ENCODE data around the gene BTN1A1. TPM values are rescaled to one million over a fixed set of nuclear protein-coding genes. Genes with fewer than 3 reads are reported as not detected.
A peak's percentile ranks its signal among the peaks of the same experiment; 100 is the strongest.
"Not testable (repeated sequence)": the region's sequence is repeated elsewhere in the genome, so short reads cannot be mapped to it uniquely, and the experiment has no call there.

Gene BTN1A1
- polyA plus RNA-seq, 1 donor: 0.22 TPM

DNA sequence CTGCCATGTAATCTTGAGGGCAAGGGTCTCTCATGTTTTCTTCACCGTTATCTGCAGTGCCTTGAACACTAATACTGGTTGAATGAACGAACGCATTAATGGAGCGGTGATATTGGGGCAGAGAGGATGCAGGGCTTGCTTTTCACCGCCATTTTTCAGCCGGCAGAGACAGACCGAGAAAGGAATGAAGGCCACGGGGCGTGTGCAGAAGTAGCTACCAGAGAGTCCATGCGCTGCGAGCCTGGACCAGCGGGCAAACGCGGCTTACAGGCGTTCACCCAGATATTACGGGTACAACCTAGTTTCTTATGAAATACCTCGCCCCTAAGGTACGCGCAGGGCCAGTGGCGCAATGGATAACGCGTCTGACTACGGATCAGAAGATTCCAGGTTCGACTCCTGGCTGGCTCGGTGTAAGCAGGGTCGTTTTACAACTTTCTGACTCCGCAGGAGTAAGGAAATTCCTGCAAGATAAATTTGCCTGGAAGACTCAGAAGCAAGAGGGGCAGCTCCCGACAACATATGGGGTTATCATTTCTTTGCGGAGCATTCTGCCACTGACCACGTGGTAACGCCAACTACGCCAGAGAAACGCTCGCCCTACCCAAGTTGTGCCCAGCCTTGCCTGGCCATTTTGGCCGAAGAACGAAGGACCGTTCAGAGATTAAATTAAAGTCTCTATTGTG is 37.2 kb downstream of the BTN1A1 start:
- no peak for DNase-seq (ENCODE audit: low read depth)

DNA sequence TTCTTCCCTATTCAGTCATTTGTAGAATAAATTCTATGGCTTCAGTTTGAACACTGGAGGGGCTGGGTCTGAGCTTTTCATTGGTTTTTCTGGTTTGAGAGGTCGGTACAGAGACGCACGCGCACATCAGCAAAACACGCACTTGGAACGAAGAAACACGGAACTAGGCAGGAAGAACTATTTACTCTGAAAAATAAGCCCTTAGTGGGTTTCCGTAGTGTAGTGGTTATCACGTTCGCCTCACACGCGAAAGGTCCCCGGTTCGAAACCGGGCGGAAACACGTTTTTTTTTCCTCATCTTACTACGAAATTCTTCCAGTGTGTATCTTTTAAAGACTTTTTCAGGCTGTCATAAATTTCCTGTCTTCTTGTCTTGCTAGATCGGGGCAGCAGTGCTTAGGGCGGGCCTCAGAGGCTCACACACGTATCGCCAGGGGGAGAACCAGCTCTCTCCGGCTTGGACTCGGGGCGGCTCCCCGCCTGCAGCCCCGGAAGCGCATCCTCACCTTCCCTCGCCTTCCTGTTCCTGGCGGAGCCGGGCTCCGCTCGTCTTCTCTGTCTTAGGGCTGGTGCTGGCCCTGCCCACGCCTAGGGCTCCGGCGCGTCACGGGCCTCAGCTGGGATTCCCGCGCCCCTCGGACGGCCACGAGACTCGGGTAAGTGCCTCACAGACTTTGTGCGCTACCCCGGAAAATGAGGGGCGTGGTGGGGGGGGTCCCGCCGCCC is 37.9 kb downstream of the BTN1A1 start, which contains the start of gene HMGN4:
TSS of gene HMGN4 (plus strand) at position 521 of the 726 bp plus-strand sequence. CDS start 6,841 bp downstream, outside the sequence.
- peak; percentile 96 for DNase-seq (ENCODE audit: low read depth)

- no peak for DNase-seq (ENCODE audit: low read depth)
Measured at GRCh38 chr6:26538572-26538902, 38.4 kb downstream of the BTN1A1 start.

DNA sequence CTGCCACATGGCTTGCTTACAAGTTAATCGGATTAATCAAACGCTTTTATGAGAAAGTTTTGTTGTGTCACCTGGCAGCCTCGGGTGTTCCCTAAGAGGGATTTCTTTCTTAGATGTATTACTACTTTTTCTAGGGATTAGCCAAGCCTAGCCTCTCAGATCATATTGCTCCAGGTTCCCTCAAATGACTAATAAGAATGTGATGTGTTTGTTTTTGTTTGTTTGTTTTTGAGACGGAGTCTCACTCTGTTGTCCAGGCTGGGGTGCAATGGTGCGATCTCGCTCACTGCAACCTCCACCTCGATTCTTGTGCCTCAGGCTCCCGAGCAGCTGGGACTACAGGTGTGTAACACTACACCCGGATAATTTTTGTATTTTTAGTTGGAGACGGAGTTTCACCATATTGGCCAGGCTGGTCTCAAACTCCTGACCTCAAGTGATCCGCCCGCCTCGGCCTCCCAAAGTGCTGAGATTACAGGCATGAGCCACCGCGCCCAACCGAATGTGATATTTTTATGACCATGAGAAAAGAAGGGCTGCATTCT is 39.0 kb downstream of the BTN1A1 start:
- no peak for DNase-seq (ENCODE audit: low read depth)

GRCh38 chr6:26541579-26541978 is 41.5 kb downstream of the BTN1A1 start:
- DNase-seq (ENCODE audit: low read depth): no peak

DNA sequence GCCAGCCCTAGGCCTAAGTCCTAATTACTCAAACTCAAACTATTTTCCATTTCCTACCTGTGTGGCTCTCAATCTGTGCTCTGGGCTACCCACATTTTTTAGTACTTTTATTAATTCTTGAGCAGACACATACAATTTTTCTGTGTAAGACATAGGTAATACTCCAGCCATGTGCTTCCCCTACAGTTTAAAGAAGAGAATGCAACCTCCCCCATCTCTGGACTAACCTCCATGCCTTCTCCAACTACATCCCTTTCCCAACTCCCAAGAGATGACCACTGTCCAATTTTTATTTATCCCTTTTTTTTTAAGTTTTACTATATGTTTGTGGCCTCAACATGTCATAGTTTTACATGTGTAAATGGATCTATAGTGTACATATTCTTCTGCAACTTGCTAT is 43.9 kb downstream of the BTN1A1 start:
- no peak for DNase-seq (ENCODE audit: low read depth)

- no peak for DNase-seq (ENCODE audit: low read depth)
Measured at GRCh38 chr6:26544473-26544872, 44.4 kb downstream of the BTN1A1 start.

GRCh38 chr6:26545627-26546026 is 45.5 kb downstream of the BTN1A1 start:
- DNase-seq (ENCODE audit: low read depth): no peak

- not testable (repeated sequence) for DNase-seq (ENCODE audit: low read depth)
Measured at GRCh38 chr6:26547363-26547762, 47.3 kb downstream of the BTN1A1 start.

GRCh38 chr6:26550250-26550993 is 50.3 kb downstream of the BTN1A1 start:
- no peak for DNase-seq (ENCODE audit: low read depth)

GRCh38 chr6:26552205-26552604 is 52.1 kb downstream of the BTN1A1 start:
- DNase-seq (ENCODE audit: low read depth): no peak

- DNase-seq (ENCODE audit: low read depth): no peak
Measured at GRCh38 chr6:26552640-26553188, 52.6 kb downstream of the BTN1A1 start.

- no peak for DNase-seq (ENCODE audit: low read depth)
Measured at GRCh38 chr6:26553264-26553634, 53.1 kb downstream of the BTN1A1 start.

DNA sequence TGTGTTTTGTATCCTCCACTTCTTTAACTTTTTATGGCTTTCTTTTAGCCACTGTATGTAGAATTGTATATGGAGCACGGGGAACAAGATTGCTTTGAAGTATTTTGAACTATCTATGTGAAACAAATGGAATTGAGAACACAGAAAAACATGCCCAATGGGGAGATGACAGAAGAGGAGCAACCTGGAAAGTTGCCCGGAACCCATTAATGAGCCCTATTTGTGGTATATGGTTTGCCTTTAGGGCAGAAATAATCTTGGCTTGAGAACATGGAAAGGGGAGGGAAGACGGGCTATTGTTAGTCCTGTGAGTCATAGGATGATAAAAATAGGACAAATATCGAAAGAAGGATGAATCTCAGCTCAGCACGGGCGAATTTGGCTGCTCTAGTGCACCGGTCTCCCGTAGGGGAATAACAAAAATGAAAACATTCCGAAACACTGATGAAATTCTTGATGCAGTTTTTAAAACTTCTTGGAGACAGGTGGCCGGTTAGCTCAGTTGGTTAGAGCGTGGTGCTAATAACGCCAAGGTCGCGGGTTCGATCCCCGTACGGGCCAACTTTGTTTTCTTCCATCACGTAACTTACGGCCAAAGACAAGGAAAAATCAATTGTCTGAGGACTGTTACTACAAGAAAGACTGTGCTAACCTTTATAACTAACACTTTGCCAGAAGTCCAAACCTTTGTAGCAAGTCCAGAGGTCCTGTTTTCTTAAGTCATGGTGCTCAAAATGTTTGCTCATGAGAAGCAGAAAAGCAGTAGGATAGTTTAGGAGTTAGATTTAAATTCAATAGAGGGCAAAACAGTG is 53.7 kb downstream of the BTN1A1 start:
- peak; percentile 89 for DNase-seq (ENCODE audit: low read depth)

- no peak for DNase-seq (ENCODE audit: low read depth)
Measured at GRCh38 chr6:26554447-26554696, 54.3 kb downstream of the BTN1A1 start.

DNA sequence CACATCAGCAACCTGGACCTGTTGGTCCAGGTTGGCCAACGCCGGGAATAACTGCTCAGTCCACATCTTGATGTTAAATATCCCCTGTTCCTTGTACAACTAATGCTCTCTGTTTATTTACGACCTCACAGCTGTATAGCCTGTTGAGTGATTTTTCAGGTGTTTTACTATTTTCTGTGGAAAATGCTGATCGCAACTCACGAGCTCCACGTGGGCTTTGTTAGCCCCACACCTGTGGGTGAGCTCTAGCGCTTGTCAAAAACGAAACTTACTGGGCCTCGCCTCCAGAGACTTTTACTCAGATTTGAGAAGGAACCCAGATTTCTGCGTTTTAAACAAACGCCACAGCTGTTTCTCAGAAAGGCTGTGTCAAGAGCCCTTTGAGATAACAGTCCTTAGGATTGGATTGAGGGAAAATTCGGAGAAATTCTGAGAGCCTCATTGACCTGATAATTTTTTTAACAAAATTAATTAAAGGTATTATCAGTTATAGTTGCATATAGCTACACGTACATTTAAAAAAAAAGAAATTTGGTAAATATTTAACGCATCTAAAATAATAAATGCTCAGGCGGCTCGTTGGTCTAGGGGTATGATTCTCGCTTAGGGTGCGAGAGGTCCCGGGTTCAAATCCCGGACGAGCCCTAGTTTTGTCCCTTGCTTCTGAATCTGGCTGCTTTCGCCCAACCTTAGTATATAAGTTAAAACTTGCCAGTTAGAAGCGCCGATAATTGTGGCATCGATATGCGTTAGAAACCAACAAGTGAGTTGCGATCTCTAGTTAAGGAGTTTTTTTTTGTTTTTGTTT is 54.8 kb downstream of the BTN1A1 start:
- no peak for DNase-seq (ENCODE audit: low read depth)

- no peak for DNase-seq (ENCODE audit: low read depth)
Measured at GRCh38 chr6:26555505-26556262, 55.6 kb downstream of the BTN1A1 start.

GRCh38 chr6:26556263-26557070 is 56.4 kb downstream of the BTN1A1 start:
- DNase-seq (ENCODE audit: low read depth): no peak

All from forelimb muscle (tissue), 1 donor.